ENCODE measurements around the gene DPEP3.

The DPEP3 gene

DNA sequence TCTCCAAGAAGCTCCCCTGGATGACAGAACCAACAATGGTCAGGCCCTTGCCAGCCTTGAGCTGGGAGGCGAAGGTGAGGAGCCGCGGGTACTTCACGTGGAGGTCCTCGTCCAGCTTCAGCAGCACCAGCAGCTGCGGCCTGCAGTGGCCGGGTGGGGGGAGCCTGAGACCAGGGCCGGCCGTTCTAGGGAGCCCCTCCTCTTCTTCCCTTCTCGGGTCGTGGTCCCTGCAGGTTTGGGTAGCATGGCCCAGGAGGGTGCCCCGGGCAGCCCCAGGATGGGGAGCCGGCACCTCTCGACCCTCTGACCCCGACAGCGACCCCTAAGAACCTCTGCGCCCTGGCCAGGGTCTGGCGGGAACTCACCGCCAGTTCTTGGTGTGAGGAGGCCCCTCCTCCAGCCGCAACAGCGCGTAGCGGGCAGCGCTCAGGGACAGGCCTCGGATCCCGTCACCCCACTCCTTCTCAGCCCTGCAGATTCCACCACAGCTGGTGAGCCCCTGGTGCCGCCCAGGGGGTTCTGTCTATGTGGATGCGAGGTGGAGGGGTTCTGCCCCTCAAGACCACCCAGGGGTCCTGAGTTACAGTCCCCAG lies 33.2 kb downstream of the DPEP3 start:
- H3K9me3 ChIP-seq (ENCODE audit: control insufficient read depth, insufficient read depth, low read length): no peaks in the 10 kb centered on the region
- H3K4me3 ChIP-seq (ENCODE audit: low read depth, low read length): no peak overlapping the region
- no peak overlapping the region for H3K9ac ChIP-seq (ENCODE audit: low read depth, low read length)
- no peaks in the 10 kb centered on the region for H3K27me3 ChIP-seq (ENCODE audit: control insufficient read depth, insufficient read depth, low read length)
- no peaks in the 10 kb centered on the region for H3K4me1 ChIP-seq (ENCODE audit: control insufficient read depth, insufficient read depth, low read length)
- peaks cover 64% of the 10 kb centered on the region for H3K36me3 ChIP-seq (ENCODE audit: control insufficient read depth, insufficient read depth, low read length)

DNA sequence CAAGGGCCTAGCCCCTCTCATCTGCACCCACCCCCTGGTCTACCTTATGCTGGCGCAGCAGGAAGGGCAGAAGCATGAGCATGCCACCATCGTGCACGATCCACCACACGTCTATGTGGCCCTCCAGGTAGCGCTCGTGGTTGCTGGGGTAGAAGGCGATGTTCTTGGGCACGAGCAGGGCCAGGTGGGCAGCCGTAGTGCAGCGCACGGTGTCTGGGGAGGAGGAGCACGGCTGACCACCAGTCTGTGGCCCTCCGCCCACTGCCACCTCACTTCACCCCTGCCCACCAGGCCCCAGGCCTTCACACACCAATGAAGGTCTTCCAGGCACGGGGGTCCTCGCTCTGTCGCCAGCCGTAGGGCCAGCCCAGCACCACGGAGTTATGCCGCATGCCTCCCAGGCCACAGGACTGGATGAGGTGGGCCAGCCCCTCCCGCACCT lies 34.1 kb downstream of the DPEP3 start:
- Histone ChIP-seq H3K36me3 (ENCODE audit: control insufficient read depth, insufficient read depth, low read length) (peaks cover 60% of the 10 kb centered on the region), H3K4me1 (ENCODE audit: control insufficient read depth, insufficient read depth, low read length) (no peaks in the 10 kb centered on the region), H3K9me3 (ENCODE audit: control insufficient read depth, insufficient read depth, low read length) (no peaks in the 10 kb centered on the region), H3K27me3 (ENCODE audit: control insufficient read depth, insufficient read depth, low read length) (no peaks in the 10 kb centered on the region), H3K4me3 (ENCODE audit: low read depth, low read length) (no peak overlapping the region), H3K9ac (ENCODE audit: low read depth, low read length) (no peak overlapping the region)

DNA sequence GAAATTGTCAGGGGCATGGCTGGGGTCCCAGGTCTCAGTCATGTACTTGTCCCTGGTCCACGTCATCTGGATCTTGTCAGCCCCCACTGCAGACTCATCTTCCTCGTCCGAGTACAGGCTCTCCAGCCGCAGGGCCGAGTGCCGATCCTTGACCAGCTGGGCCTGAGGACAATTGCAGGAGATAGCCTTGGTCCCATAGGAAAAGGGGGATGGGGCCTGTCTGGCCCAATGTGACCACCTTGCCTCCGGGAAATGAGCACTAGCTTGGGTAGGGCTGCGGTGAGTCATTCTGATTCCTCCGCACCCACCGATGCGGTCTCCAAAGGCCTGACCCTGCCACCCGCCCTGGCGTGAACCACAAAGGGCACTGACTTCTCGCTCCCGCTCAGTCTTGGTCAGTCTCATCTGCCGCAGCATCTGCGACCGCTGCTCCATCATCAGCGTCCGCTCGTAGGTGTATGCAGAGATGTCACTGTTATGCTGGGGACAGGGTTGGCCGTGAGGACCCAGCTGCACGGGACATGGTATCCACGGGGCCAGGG lies 34.8 kb downstream of the DPEP3 start:
- no peaks in the 10 kb centered on the region for H3K4me1 ChIP-seq (ENCODE audit: control insufficient read depth, insufficient read depth, low read length)
- peaks cover 54% of the 10 kb centered on the region for H3K36me3 ChIP-seq (ENCODE audit: control insufficient read depth, insufficient read depth, low read length)
- no peak overlapping the region for H3K9ac ChIP-seq (ENCODE audit: low read depth, low read length)

DNA sequence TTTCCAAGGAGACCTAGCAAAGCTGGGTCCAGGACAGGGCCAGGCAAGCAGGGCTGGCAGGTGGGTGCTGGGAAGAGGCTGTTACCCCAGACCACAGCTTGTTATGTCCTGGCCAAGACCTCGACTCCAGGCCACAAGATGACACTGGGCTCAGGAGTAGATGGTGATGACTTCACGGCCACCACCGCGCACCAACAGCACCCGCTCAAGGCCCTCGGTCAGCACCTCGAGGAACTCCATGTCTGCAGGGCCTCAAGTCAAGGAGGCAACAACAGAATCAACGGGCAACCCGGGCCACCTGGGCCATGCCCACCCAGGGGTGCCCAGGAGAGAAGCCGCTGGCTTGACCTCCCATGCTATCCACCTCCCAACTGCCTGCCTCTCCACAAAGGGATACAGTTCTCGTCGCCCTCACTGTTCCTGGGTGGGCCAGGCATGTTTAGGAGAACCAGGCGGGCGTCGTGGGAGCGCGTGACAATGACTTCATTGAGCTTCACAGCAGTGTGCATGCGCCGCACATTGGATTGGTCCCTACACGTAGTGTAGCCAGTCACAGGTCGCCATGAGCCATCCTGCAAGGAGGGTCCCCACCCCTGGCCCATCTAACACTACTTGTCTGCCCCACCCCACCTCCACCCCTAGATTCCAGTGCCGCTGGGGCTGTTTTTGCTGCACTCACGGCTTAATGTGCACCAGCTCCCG lies 35.5 kb downstream of the DPEP3 start:
- H3K4me3 ChIP-seq (ENCODE audit: low read depth, low read length): no peak overlapping the region
- no peaks in the 10 kb centered on the region for H3K4me1 ChIP-seq (ENCODE audit: control insufficient read depth, insufficient read depth, low read length)
- no peak overlapping the region for H3K9ac ChIP-seq (ENCODE audit: low read depth, low read length)
- no peaks in the 10 kb centered on the region for H3K27me3 ChIP-seq (ENCODE audit: control insufficient read depth, insufficient read depth, low read length)
- no peaks in the 10 kb centered on the region for H3K9me3 ChIP-seq (ENCODE audit: control insufficient read depth, insufficient read depth, low read length)
- H3K36me3 ChIP-seq (ENCODE audit: control insufficient read depth, insufficient read depth, low read length): peaks cover 47% of the 10 kb centered on the region

More for the DNA sequence above, 34.8 kb downstream of the DPEP3 start:
- Histone ChIP-seq H3K9me3 (ENCODE audit: control insufficient read depth, insufficient read depth, low read length) (no peaks in the 10 kb centered on the region), H3K4me3 (ENCODE audit: low read depth, low read length) (no peak overlapping the region), H3K27me3 (ENCODE audit: control insufficient read depth, insufficient read depth, low read length) (no peaks in the 10 kb centered on the region)

DNA sequence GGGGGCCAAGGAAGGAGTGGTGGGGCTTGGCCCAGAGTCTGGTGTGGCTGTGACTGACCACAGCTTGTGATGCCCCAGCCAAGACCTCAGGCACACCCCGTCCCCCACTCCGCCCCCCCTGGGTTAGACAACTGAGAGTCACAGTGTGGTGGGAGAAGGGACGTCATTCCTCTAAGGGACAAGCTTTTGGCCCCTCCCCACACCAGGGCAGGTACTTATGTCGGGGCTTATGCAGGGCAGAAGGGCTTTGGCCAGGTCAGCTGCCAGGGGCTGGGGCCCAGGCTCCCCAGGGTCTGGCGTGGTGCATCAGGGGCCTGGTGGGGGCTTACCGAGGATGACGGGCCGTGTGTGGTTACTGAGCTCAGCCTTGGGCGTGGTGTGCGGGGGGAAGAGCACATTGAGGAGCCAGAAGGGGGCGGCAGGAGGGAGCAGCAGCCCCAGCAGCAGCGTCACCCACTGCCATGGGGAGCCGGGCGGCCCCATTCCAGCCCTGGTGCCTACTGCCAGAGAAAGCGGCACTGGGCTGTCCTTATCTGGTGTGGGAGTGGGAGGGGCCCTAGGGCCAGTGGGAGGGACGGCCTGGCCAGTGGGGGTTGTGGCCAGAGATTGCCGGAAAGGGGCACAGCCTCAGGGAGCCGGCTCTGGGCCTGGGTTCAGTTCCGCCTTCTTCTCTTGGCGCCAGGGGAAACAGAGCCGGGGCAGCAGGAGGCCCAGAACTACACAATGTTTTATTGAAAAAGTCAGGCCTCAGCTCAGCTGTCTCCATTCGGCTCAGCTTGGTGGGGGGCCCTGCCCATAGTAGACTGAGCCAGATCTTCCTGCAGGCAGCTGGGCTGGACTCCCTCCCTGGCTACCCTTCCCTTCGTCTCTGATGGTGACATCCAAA lies 36.4 kb downstream of the DPEP3 start, which contains the start of gene LCAT:
Gene LCAT, minus strand, starts transcription at position 502 of the 886 bp plus-strand sequence. Its CDS starts 19 bp downstream, at position 483.
- Histone ChIP-seq H3K4me1 (ENCODE audit: control insufficient read depth, insufficient read depth, low read length) (no peaks in the 10 kb centered on the region), H3K9ac (ENCODE audit: low read depth, low read length) (no peak within 1 kb of the TSS), H3K9me3 (ENCODE audit: control insufficient read depth, insufficient read depth, low read length) (no peaks in the 10 kb centered on the region), H3K27me3 (ENCODE audit: control insufficient read depth, insufficient read depth, low read length) (no peaks in the 10 kb centered on the region), H3K36me3 (ENCODE audit: control insufficient read depth, insufficient read depth, low read length) (peaks cover 44% of the 10 kb centered on the region), H3K4me3 (ENCODE audit: low read depth, low read length) (no peak within 1 kb of the TSS)

DNA sequence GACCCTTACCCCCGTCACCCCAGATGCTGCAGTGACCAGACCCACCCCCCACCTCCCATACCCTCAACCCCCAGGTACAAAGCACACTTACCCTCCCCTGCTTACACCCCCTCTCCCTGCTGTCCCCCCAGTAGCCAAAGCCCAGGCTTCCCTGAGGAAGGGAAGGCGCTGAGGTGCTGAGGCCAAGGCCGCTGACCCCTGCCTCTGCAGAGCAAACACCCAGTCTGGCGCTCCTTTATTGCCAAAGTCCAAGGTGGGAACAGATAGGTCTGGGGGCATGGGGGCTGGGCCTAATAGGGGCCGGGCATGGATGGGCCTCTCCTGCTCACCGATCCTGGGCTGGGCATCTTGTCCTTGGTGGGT lies 37.1 kb downstream of the DPEP3 start:
- Histone ChIP-seq H3K9ac (ENCODE audit: low read depth, low read length) (no peak overlapping the region), H3K4me1 (ENCODE audit: control insufficient read depth, insufficient read depth, low read length) (no peaks in the 10 kb centered on the region), H3K9me3 (ENCODE audit: control insufficient read depth, insufficient read depth, low read length) (no peaks in the 10 kb centered on the region), H3K4me3 (ENCODE audit: low read depth, low read length) (no peak overlapping the region), H3K36me3 (ENCODE audit: control insufficient read depth, insufficient read depth, low read length) (peaks cover 41% of the 10 kb centered on the region), H3K27me3 (ENCODE audit: control insufficient read depth, insufficient read depth, low read length) (no peaks in the 10 kb centered on the region)

DNA sequence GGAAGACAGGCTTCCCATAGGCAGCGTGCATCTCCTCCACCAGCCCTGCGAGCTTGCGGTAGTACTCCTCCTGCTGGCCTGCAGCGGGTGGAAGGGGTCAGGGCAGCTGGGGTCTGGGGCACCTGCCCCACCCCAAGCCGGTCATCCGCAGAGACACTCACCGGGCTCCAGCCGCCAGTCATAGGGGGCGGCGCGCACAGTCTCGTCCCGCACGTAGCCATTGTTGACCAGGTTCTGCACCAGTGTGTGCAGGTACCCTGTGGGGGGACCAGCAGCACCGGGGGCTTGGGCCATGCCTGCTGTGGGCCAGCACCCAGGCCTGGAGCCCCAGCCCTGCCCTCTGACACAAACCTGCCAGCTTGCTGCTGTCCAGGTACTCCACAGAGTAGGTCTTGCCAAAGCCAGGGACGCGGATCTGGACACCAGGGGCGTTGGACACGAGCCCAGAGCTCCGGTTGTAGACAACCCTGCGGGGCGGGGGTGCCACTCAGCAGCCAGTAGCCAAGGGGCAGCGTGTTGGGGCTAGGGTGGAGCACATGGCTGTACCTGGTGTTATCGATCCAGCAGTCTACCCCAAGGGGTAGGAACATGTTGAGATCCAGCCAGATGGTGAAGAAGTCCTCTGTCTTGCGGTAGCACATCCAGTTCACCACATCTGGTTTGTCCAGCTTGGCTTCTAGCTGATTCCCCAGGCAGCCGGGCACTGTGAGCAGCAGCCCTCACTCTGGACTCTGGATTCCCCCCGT lies 37.6 kb downstream of the DPEP3 start:
- Histone ChIP-seq H3K9ac (ENCODE audit: low read depth, low read length) (no peak overlapping the region), H3K4me3 (ENCODE audit: low read depth, low read length) (no peak overlapping the region), H3K9me3 (ENCODE audit: control insufficient read depth, insufficient read depth, low read length) (no peaks in the 10 kb centered on the region), H3K4me1 (ENCODE audit: control insufficient read depth, insufficient read depth, low read length) (no peaks in the 10 kb centered on the region), H3K27me3 (ENCODE audit: control insufficient read depth, insufficient read depth, low read length) (no peaks in the 10 kb centered on the region), H3K36me3 (ENCODE audit: control insufficient read depth, insufficient read depth, low read length) (peaks cover 35% of the 10 kb centered on the region)

DNA sequence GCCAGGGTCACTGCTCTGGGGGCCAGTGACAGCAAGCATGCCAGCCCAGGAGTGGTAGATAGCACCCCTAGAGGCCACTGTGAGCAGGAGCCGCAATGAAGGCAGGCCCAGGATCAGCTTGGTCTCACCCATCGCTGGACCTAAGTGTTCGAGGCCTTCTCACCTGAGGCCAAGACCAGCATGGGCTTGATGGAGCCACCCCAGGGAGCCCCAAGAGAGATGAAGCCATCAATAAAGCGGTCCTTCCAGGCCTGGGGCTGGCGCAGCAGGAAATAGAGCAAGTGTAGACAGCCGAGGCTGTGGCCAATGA lies 38.1 kb downstream of the DPEP3 start:
- no peaks in the 10 kb centered on the region for H3K9me3 ChIP-seq (ENCODE audit: control insufficient read depth, insufficient read depth, low read length)
- peaks cover 30% of the 10 kb centered on the region for H3K36me3 ChIP-seq (ENCODE audit: control insufficient read depth, insufficient read depth, low read length)
- H3K9ac ChIP-seq (ENCODE audit: low read depth, low read length): no peak overlapping the region
- no peaks in the 10 kb centered on the region for H3K27me3 ChIP-seq (ENCODE audit: control insufficient read depth, insufficient read depth, low read length)
- peaks cover 1% of the 10 kb centered on the region for H3K4me1 ChIP-seq (ENCODE audit: control insufficient read depth, insufficient read depth, low read length)
- H3K4me3 ChIP-seq (ENCODE audit: low read depth, low read length): no peak overlapping the region

DNA sequence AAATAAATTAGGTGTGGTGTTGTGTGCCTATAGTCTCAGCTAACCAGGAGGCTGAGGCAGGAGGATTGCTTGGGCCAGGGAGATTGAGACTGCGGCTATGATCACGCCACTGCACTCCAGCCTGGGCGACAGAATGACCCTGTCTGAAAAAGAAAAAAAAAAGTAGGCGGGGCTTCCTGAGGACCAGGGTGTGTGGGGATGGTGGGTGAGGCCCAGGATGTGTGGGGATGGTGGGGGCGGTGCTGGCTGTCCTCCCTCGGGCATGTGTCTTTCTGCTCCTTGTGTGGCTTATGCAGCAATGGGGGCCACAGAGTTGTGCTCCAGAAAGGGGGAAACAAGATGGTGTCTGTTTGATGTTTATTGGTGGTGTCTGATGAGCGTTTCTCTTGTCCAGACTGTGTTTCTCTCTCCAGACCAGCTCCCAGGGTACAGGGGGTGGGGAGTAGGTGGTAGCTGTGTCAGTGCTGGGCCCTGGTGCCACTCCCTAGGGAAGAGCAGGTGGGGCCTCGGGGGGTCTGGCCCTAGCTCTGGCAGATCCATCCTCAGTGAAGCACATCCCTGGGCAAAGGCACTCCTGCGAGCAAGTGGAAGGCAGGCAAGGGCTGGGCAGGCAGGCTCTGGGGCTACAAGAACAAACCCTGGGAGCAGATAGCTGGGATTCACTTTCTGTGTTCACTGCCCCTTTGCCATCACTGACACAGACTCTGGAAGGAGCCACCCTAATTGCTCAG lies 38.7 kb downstream of the DPEP3 start:
- no peaks in the 10 kb centered on the region for H3K9me3 ChIP-seq (ENCODE audit: control insufficient read depth, insufficient read depth, low read length)
- H3K4me1 ChIP-seq (ENCODE audit: control insufficient read depth, insufficient read depth, low read length): peaks cover 5% of the 10 kb centered on the region
- peaks cover 25% of the 10 kb centered on the region for H3K36me3 ChIP-seq (ENCODE audit: control insufficient read depth, insufficient read depth, low read length)
- H3K9ac ChIP-seq (ENCODE audit: low read depth, low read length): no peak overlapping the region
- no peak overlapping the region for H3K4me3 ChIP-seq (ENCODE audit: low read depth, low read length)
- H3K27me3 ChIP-seq (ENCODE audit: control insufficient read depth, insufficient read depth, low read length): no peaks in the 10 kb centered on the region

DNA sequence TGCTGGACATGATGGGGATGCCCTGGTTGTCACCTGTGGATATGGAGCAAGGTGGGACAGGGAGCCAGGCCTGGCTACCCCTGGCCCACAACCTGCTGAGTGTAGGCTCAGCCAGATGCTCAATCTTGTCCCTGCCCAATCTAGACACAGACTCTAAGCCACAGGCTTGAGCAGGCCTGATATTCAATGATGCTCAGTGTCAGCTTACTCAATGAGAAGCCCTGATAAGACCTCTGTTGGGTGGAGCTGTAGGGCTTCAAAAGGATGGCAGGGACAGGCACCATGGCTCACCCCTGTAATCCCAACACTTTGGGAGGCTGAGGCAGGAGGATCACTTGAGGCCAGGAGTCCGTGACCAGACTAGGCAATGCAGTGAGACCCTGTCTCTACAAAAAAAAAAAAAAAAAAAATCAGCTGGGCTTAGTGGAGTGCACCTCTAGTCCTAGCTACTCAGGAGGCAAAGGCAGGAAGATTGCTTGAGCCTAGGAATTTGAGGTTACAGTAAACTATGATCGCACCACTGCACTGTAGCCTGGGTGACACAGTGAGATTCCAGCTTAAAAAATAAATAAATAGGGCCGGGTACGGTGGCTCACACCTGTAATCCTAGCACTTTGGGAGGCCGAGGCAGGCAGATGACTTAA lies 39.7 kb downstream of the DPEP3 start:
- peaks cover 5% of the 10 kb centered on the region for H3K4me1 ChIP-seq (ENCODE audit: control insufficient read depth, insufficient read depth, low read length)
- H3K36me3 ChIP-seq (ENCODE audit: control insufficient read depth, insufficient read depth, low read length): peaks cover 20% of the 10 kb centered on the region
- no peak overlapping the region for H3K9ac ChIP-seq (ENCODE audit: low read depth, low read length)
- no peaks in the 10 kb centered on the region for H3K27me3 ChIP-seq (ENCODE audit: control insufficient read depth, insufficient read depth, low read length)
- no peak overlapping the region for H3K4me3 ChIP-seq (ENCODE audit: low read depth, low read length)
- H3K9me3 ChIP-seq (ENCODE audit: control insufficient read depth, insufficient read depth, low read length): no peaks in the 10 kb centered on the region
